GM23338 (cell line): ENCODE data around the gene SREBF2. TPM values are rescaled to one million over a fixed set of nuclear protein-coding genes. Genes with fewer than 3 reads are reported as not detected.

Experiments used
- ATAC-seq: fragments of 200-7000 bp; cut with Tn5 transposase; 3 replicates; pipeline ENCODE4 v1.9.1; 2020
- DNase-seq: peaks from one replicate; pipeline ENCODE4 v3.0.0-alpha.2; 2015; ENCODE audit warnings: low spot score
- H2AFZ ChIP-seq: fragments of 200-600 bp; sonication (generic); 2 replicates; pipeline ENCODE4 v1.8.0; 2016; ENCODE audit warnings: antibody characterized with exemption, mild to moderate bottlenecking, moderate library complexity
- H3F3A ChIP-seq: fragments of 200-600 bp; sonication (generic); replicated peaks from 2 replicates; pipeline ENCODE4 v1.8.0; 2017; ENCODE audit warnings: antibody characterized with exemption, mixed run types, low read depth
- H3K27ac ChIP-seq: fragments of 200-600 bp; sonication (generic); 2 replicates; pipeline ENCODE4 v1.6.1; 2016; ENCODE audit warnings: low read depth
- H3K27me3 ChIP-seq: fragments of 200-600 bp; sonication (generic); 2 replicates; pipeline ENCODE4 v1.8.0; 2016; ENCODE audit warnings: mild to moderate bottlenecking, mixed run types, moderate library complexity; ENCODE audit not compliant: insufficient read depth
- H3K36me3 ChIP-seq: fragments of 200-600 bp; sonication (generic); 2 replicates; pipeline ENCODE4 v1.8.0; 2016; ENCODE audit warnings: mild to moderate bottlenecking; ENCODE audit not compliant: insufficient read depth
- H3K4me1 ChIP-seq: fragments of 200-600 bp; sonication (generic); 2 replicates; pipeline ENCODE4 v1.8.0; 2016; ENCODE audit warnings: mild to moderate bottlenecking, moderate library complexity; ENCODE audit not compliant: insufficient read depth
- H3K4me2 ChIP-seq: fragments of 200-600 bp; sonication (generic); 2 replicates; pipeline ENCODE4 v1.7.1; 2017; ENCODE audit warnings: mixed run types
- H3K4me3 ChIP-seq: fragments of 200-600 bp; sonication (generic); 2 replicates; pipeline ENCODE4 v1.6.1; 2016; ENCODE audit warnings: mixed run types
- H3K79me2 ChIP-seq: fragments of 200-600 bp; sonication (generic); replicated peaks from 2 replicates; pipeline ENCODE4 v1.8.0; 2017; ENCODE audit warnings: mild to moderate bottlenecking; ENCODE audit not compliant: insufficient read depth
- H3K9me2 ChIP-seq: fragments of 200-600 bp; sonication (generic); 2 replicates; pipeline ENCODE4 v1.8.0; 2017; ENCODE audit not compliant: insufficient read depth
- H4K20me1 ChIP-seq: fragments of 200-600 bp; sonication (generic); replicated peaks from 2 replicates; pipeline ENCODE4 v1.8.0; 2017; ENCODE audit warnings: mild to moderate bottlenecking; ENCODE audit not compliant: insufficient read depth
- H3K27ac Mint-ChIP-seq: 2 replicates; pipeline ENCODE4 v1.8.0; 2020; ENCODE audit warnings: inconsistent platforms, mild to moderate bottlenecking, moderate library complexity, mixed read lengths
- H3K27me3 Mint-ChIP-seq: 3 replicates; pipeline ENCODE4 v1.8.0; 2022; ENCODE audit warnings: low read depth, mild to moderate bottlenecking, moderate library complexity, mixed read lengths, inconsistent platforms; ENCODE audit not compliant: insufficient read depth, poor library complexity
- H3K36me3 Mint-ChIP-seq: 3 replicates; pipeline ENCODE4 v1.8.0; 2021; ENCODE audit warnings: low read depth, mild to moderate bottlenecking, inconsistent platforms, moderate library complexity, mixed read lengths
- H3K4me1 Mint-ChIP-seq: 3 replicates; pipeline ENCODE4 v1.8.0; 2020; ENCODE audit warnings: mild to moderate bottlenecking, inconsistent platforms, mixed read lengths
- H3K4me3 Mint-ChIP-seq: 3 replicates; pipeline ENCODE4 v1.8.0; 2021; ENCODE audit warnings: moderate library complexity, mild to moderate bottlenecking, inconsistent platforms, mixed read lengths
- H3K9me3 Mint-ChIP-seq: 3 replicates; pipeline ENCODE4 v1.8.0; 2020; ENCODE audit warnings: moderate library complexity, mild to moderate bottlenecking, inconsistent platforms, mixed read lengths
- CREB1 ChIP-seq: fragments of 250-450 bp; sonication (Bioruptor Pico); IDR thresholded peaks from 2 replicates; pipeline ENCODE4 v1.5.0; 2020; ENCODE audit warnings: low read depth, mild to moderate bottlenecking, moderate library complexity
- EZH2 ChIP-seq: fragments of 200-600 bp; sonication (generic); IDR thresholded peaks from one replicate; pipeline ENCODE4 v1.8.0; 2017; ENCODE audit warnings: antibody characterized with exemption, mild to moderate bottlenecking, low read depth; ENCODE audit not compliant: unreplicated experiment
- EZH2phosphoT487 ChIP-seq: fragments of 200-600 bp; sonication (generic); IDR thresholded peaks from one replicate; pipeline ENCODE4 v1.8.1; 2018; ENCODE audit warnings: antibody characterized with exemption; ENCODE audit not compliant: unreplicated experiment
- JUNB ChIP-seq: IDR thresholded peaks from one replicate; pipeline ENCODE4 v1.6.1; 2016; ENCODE audit warnings: antibody characterized with exemption; ENCODE audit not compliant: unreplicated experiment
- NANOG ChIP-seq: IDR thresholded peaks from 2 replicates; pipeline ENCODE4 v1.6.1; 2016; ENCODE audit warnings: antibody characterized with exemption, borderline replicate concordance
- POLR2AphosphoS5 ChIP-seq: IDR thresholded peaks from 2 replicates; pipeline ENCODE4 v1.6.1; 2016; ENCODE audit warnings: antibody characterized with exemption, low read depth
- STAT1 ChIP-seq: IDR thresholded peaks from one replicate; pipeline ENCODE4 v1.6.1; 2016; ENCODE audit warnings: antibody characterized with exemption; ENCODE audit not compliant: unreplicated experiment
- ZNF114 ChIP-seq: fragments of 250-450 bp; sonication (Bioruptor Pico); IDR thresholded peaks from 2 replicates; pipeline ENCODE4 v1.5.0; 2020; ENCODE audit warnings: mild to moderate bottlenecking, moderate library complexity
- ZNF331 ChIP-seq: fragments of 250-450 bp; sonication (Bioruptor Pico); IDR thresholded peaks from 2 replicates; pipeline ENCODE4 v1.5.0; 2020; ENCODE audit warnings: low read depth, mild to moderate bottlenecking, moderate library complexity
- polyA plus RNA-seq: library from polyadenylated mRNA; unstranded; fragments of >200 nt; fragmentation: Nextera tagmentation; extraction: Ambion mirVana; gene quantifications from 2 replicates; pipeline ENCODE4 v1.2.1, GENCODE V29; 2016
- total RNA-seq: library from RNA; depleted of rRNA; stranded (reverse); fragments of >200 nt; shearing (Covaris generic); gene quantifications from 2 replicates; pipeline ENCODE4 v1.2.3, GENCODE V29; 2014
- TF ChIP-seq, protein P1 (sequence below): IDR thresholded peaks from 2 replicates; pipeline ENCODE4 v1.6.1; 2016; ENCODE audit warnings: antibody characterized with exemption
- TF ChIP-seq, protein P2 (sequence below): fragments of 250-450 bp; sonication (Bioruptor Pico); IDR thresholded peaks from 2 replicates; pipeline ENCODE4 v1.5.0; 2020; ENCODE audit warnings: mild to moderate bottlenecking, moderate library complexity
- TF ChIP-seq, protein P3 (sequence below): IDR thresholded peaks from one replicate; pipeline ENCODE4 v1.6.1; 2018; ENCODE audit warnings: antibody characterized with exemption; ENCODE audit not compliant: unreplicated experiment
- TF ChIP-seq, protein P4 (sequence below), 2 experiments: fragments of 200-600 bp in 1 of 2; sonication (generic) in 1 of 2; conservative IDR thresholded peaks; 2 replicates each; pipeline versions ENCODE4 v1.5.1 to v1.6.1; 2016 to 2017; ENCODE audit warnings: antibody characterized with exemption in 2 of 2, low read depth in 2 of 2, mild to moderate bottlenecking in 2 of 2, moderate library complexity in 1 of 2

SREBF2 gene
- total and polyA plus RNA-seq, 2 experiments from 2014 or later: 48.7 to 163 TPM

DNA sequence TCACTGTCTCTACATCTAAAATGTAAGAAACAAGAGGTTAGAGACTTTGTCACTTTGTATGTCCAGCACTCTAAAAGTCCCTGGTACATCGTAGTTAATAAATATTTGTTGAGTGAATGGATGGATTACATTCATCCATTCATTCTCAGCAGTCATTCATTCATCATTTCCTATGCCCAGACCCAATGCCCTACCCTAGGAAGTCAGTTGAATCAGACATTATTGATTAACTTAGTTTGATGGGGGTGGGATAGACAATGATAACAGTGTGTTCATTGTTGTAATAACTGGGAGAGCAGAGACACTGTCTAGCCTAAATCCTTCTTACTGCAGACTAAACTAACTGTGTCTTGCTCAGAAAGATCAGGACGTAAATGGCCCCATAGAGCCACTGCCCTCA is 115.2 kb downstream of the SREBF2 start:
- Mint-ChIP-seq H3K27ac (no peak overlapping the region), H3K36me3 (peaks cover 27% of the 10 kb centered on the region), H3K9me3 (no peaks in the 10 kb centered on the region), H3K4me3 (peak overlapping the region; percentile 82; the same call in 1 of the 3 replicates), H3K27me3 (peaks cover 24% of the 10 kb centered on the region), H3K4me1 (peaks cover 32% of the 10 kb centered on the region)
- Histone ChIP-seq H3F3A (peaks cover 20% of the 10 kb centered on the region), H3K79me2 (peaks cover 10% of the 10 kb centered on the region), H3K9me2 (no peaks in the 10 kb centered on the region), H3K4me1 (peaks cover 35% of the 10 kb centered on the region), H2AFZ (no peak overlapping the region), H3K27ac (no peak overlapping the region), H3K4me3 (no peak overlapping the region), H3K36me3 (0 out of 2 replicates have a peak, but pooled peaks cover 4% of the 10 kb centered on the region), H3K27me3 (0 out of 2 replicates have a peak, but pooled peaks cover 3% of the 10 kb centered on the region), H3K4me2 (no peak overlapping the region), H4K20me1 (peaks cover 15% of the 10 kb centered on the region)
- ATAC-seq (no peak), DNase-seq (no peak)
- TF ChIP-seq CREB1 (CRISPR knock-in tag) (no peak), EZH2phosphoT487 (no peak), POLR2AphosphoS5 (no peak), EZH2 (no peak), ZNF114 (no peak), ZNF331 (CRISPR knock-in tag) (no peak), JUNB (no peak), STAT1 (no peak), NANOG (no peak)
- TF ChIP-seq, protein P1, sequence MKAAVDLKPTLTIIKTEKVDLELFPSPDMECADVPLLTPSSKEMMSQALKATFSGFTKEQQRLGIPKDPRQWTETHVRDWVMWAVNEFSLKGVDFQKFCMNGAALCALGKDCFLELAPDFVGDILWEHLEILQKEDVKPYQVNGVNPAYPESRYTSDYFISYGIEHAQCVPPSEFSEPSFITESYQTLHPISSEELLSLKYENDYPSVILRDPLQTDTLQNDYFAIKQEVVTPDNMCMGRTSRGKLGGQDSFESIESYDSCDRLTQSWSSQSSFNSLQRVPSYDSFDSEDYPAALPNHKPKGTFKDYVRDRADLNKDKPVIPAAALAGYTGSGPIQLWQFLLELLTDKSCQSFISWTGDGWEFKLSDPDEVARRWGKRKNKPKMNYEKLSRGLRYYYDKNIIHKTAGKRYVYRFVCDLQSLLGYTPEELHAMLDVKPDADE: no peak
- TF ChIP-seq, protein P2, sequence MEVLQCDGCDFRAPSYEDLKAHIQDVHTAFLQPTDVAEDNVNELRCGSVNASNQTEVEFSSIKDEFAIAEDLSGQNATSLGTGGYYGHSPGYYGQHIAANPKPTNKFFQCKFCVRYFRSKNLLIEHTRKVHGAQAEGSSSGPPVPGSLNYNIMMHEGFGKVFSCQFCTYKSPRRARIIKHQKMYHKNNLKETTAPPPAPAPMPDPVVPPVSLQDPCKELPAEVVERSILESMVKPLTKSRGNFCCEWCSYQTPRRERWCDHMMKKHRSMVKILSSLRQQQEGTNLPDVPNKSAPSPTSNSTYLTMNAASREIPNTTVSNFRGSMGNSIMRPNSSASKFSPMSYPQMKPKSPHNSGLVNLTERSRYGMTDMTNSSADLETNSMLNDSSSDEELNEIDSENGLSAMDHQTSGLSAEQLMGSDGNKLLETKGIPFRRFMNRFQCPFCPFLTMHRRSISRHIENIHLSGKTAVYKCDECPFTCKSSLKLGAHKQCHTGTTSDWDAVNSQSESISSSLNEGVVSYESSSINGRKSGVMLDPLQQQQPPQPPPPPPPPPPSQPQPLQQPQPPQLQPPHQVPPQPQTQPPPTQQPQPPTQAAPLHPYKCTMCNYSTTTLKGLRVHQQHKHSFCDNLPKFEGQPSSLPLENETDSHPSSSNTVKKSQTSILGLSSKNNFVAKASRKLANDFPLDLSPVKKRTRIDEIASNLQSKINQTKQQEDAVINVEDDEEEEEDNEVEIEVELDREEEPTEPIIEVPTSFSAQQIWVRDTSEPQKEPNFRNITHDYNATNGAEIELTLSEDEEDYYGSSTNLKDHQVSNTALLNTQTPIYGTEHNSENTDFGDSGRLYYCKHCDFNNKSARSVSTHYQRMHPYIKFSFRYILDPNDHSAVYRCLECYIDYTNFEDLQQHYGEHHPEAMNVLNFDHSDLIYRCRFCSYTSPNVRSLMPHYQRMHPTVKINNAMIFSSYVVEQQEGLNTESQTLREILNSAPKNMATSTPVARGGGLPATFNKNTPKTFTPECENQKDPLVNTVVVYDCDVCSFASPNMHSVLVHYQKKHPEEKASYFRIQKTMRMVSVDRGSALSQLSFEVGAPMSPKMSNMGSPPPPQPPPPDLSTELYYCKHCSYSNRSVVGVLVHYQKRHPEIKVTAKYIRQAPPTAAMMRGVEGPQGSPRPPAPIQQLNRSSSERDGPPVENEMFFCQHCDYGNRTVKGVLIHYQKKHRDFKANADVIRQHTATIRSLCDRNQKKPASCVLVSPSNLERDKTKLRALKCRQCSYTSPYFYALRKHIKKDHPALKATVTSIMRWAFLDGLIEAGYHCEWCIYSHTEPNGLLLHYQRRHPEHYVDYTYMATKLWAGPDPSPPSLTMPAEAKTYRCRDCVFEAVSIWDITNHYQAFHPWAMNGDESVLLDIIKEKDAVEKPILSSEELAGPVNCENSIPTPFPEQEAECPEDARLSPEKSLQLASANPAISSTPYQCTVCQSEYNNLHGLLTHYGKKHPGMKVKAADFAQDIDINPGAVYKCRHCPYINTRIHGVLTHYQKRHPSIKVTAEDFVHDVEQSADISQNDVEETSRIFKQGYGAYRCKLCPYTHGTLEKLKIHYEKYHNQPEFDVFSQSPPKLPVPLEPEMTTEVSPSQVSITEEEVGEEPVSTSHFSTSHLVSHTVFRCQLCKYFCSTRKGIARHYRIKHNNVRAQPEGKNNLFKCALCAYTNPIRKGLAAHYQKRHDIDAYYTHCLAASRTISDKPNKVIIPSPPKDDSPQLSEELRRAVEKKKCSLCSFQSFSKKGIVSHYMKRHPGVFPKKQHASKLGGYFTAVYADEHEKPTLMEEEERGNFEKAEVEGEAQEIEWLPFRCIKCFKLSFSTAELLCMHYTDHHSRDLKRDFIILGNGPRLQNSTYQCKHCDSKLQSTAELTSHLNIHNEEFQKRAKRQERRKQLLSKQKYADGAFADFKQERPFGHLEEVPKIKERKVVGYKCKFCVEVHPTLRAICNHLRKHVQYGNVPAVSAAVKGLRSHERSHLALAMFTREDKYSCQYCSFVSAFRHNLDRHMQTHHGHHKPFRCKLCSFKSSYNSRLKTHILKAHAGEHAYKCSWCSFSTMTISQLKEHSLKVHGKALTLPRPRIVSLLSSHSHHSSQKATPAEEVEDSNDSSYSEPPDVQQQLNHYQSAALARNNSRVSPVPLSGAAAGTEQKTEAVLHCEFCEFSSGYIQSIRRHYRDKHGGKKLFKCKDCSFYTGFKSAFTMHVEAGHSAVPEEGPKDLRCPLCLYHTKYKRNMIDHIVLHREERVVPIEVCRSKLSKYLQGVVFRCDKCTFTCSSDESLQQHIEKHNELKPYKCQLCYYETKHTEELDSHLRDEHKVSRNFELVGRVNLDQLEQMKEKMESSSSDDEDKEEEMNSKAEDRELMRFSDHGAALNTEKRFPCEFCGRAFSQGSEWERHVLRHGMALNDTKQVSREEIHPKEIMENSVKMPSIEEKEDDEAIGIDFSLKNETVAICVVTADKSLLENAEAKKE (CRISPR knock-in tag): no peak
- TF ChIP-seq, protein P3, sequence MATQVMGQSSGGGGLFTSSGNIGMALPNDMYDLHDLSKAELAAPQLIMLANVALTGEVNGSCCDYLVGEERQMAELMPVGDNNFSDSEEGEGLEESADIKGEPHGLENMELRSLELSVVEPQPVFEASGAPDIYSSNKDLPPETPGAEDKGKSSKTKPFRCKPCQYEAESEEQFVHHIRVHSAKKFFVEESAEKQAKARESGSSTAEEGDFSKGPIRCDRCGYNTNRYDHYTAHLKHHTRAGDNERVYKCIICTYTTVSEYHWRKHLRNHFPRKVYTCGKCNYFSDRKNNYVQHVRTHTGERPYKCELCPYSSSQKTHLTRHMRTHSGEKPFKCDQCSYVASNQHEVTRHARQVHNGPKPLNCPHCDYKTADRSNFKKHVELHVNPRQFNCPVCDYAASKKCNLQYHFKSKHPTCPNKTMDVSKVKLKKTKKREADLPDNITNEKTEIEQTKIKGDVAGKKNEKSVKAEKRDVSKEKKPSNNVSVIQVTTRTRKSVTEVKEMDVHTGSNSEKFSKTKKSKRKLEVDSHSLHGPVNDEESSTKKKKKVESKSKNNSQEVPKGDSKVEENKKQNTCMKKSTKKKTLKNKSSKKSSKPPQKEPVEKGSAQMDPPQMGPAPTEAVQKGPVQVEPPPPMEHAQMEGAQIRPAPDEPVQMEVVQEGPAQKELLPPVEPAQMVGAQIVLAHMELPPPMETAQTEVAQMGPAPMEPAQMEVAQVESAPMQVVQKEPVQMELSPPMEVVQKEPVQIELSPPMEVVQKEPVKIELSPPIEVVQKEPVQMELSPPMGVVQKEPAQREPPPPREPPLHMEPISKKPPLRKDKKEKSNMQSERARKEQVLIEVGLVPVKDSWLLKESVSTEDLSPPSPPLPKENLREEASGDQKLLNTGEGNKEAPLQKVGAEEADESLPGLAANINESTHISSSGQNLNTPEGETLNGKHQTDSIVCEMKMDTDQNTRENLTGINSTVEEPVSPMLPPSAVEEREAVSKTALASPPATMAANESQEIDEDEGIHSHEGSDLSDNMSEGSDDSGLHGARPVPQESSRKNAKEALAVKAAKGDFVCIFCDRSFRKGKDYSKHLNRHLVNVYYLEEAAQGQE: no peak
- TF ChIP-seq, protein P4, sequence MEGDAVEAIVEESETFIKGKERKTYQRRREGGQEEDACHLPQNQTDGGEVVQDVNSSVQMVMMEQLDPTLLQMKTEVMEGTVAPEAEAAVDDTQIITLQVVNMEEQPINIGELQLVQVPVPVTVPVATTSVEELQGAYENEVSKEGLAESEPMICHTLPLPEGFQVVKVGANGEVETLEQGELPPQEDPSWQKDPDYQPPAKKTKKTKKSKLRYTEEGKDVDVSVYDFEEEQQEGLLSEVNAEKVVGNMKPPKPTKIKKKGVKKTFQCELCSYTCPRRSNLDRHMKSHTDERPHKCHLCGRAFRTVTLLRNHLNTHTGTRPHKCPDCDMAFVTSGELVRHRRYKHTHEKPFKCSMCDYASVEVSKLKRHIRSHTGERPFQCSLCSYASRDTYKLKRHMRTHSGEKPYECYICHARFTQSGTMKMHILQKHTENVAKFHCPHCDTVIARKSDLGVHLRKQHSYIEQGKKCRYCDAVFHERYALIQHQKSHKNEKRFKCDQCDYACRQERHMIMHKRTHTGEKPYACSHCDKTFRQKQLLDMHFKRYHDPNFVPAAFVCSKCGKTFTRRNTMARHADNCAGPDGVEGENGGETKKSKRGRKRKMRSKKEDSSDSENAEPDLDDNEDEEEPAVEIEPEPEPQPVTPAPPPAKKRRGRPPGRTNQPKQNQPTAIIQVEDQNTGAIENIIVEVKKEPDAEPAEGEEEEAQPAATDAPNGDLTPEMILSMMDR (conservative IDR thresholded peaks at IDR 0.05; ENCODE audit: low read depth in 2 of 2): no peak
